Measurements from ENCODE around the gene KDM7A. TPM values are rescaled to one million over a fixed set of nuclear protein-coding genes. Genes with fewer than 3 reads are reported as not detected.
"Not testable (repeated sequence)": the region's sequence is repeated elsewhere in the genome, so short reads cannot be mapped to it uniquely, and the experiment has no call there.

The KDM7A gene
- polyA plus RNA-seq, 2 donors = 4.0 to 6.6 TPM

- not testable (repeated sequence) for H3K9me3 ChIP-seq (ENCODE audit: control insufficient read depth in 2 of 2, insufficient read depth in 1 of 2, low read depth in 1 of 2, low read length in 1 of 2); H3K27ac ChIP-seq (ENCODE audit: low read depth in 2 of 2, low read length in 1 of 2); H3K27me3 ChIP-seq (ENCODE audit: control insufficient read depth in 1 of 2, insufficient read depth in 2 of 2, low read length in 2 of 2); H3K4me1 ChIP-seq (ENCODE audit: control insufficient read depth in 2 of 2, insufficient read depth in 2 of 2, low read length in 1 of 2); H3K36me3 ChIP-seq (ENCODE audit: control insufficient read depth in 2 of 2, insufficient read depth in 2 of 2, low read length in 1 of 2); H3K4me3 ChIP-seq (ENCODE audit: low read depth in 1 of 2, low read length in 2 of 2)
- 93 to 96% methylated on average over 11 of the region's 11 CpGs for WGBS, 2 donors
These were observed 14.7 kb downstream of the KDM7A start for GRCh38 chr7:140162081-140162480.

GRCh38 chr7:140161047-140161446, 15.7 kb downstream of the KDM7A start:
- no peak overlapping the region for H3K4me3 ChIP-seq (ENCODE audit: low read depth in 1 of 2, low read length in 2 of 2)
- WGBS, 2 donors = 91 to 95% methylated on average over 1 of the region's 1 CpG
- no peaks in the 10 kb centered on the region for H3K27me3 ChIP-seq (ENCODE audit: control insufficient read depth in 1 of 2, insufficient read depth in 2 of 2, low read length in 2 of 2)
- no peaks in the 10 kb centered on the region for H3K9me3 ChIP-seq (ENCODE audit: control insufficient read depth in 2 of 2, insufficient read depth in 1 of 2, low read depth in 1 of 2, low read length in 1 of 2)
- H3K36me3 ChIP-seq (ENCODE audit: control insufficient read depth in 2 of 2, insufficient read depth in 2 of 2, low read length in 1 of 2) = peaks cover 0 to 6% of the 10 kb centered on the region in 2 donors
- H3K27ac ChIP-seq (ENCODE audit: low read depth in 2 of 2, low read length in 1 of 2) = no peak overlapping the region
- H3K4me1 ChIP-seq (ENCODE audit: control insufficient read depth in 2 of 2, insufficient read depth in 2 of 2, low read length in 1 of 2) = peaks cover 0 to 3% of the 10 kb centered on the region in 2 donors

DNA sequence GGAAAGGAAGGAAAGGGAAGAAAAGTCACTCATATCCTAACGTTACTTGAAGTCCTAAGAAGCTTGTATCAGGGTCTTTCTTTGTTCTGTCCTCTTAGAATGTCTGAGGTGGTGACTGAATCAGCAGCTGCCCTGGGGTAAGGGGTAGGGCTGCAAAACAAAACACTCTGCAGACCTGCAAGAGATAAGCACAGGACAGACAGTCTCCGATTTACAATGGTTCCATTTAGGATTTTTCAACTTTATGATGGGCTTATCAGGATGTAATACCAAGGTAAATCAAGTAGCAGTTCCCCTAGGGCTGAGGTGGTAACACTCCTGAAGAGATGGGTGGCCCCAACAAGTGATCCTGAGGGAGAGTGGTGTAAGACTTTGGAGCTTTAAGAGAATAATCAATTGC, 16.5 kb downstream of the KDM7A start:
- no peak overlapping the region for H3K27ac ChIP-seq (ENCODE audit: low read depth in 2 of 2, low read length in 1 of 2)
- H3K9me3 ChIP-seq (ENCODE audit: control insufficient read depth in 2 of 2, insufficient read depth in 1 of 2, low read depth in 1 of 2, low read length in 1 of 2) = no peaks in the 10 kb centered on the region
- no peak overlapping the region for H3K4me3 ChIP-seq (ENCODE audit: low read depth in 1 of 2, low read length in 2 of 2)
- peaks cover 0 to 3% of the 10 kb centered on the region in 2 donors for H3K4me1 ChIP-seq (ENCODE audit: control insufficient read depth in 2 of 2, insufficient read depth in 2 of 2, low read length in 1 of 2)
- peaks cover 0 to 6% of the 10 kb centered on the region in 2 donors for H3K36me3 ChIP-seq (ENCODE audit: control insufficient read depth in 2 of 2, insufficient read depth in 2 of 2, low read length in 1 of 2)
- H3K27me3 ChIP-seq (ENCODE audit: control insufficient read depth in 1 of 2, insufficient read depth in 2 of 2, low read length in 2 of 2) = no peaks in the 10 kb centered on the region
- 44 to 56% methylated on average over 2 of the region's 2 CpGs for WGBS, 2 donors

- no peak overlapping the region for H3K4me3 ChIP-seq (ENCODE audit: low read depth in 1 of 2, low read length in 2 of 2)
- no peak overlapping the region for H3K27ac ChIP-seq (ENCODE audit: low read depth in 2 of 2, low read length in 1 of 2)
- WGBS, 2 donors = 96 to 98% methylated on average over 3 of the region's 3 CpGs
- H3K36me3 ChIP-seq (ENCODE audit: control insufficient read depth in 2 of 2, insufficient read depth in 2 of 2, low read length in 1 of 2) = peaks cover 0 to 6% of the 10 kb centered on the region in 2 donors
- H3K27me3 ChIP-seq (ENCODE audit: control insufficient read depth in 1 of 2, insufficient read depth in 2 of 2, low read length in 2 of 2) = no peaks in the 10 kb centered on the region
- no peaks in the 10 kb centered on the region for H3K9me3 ChIP-seq (ENCODE audit: control insufficient read depth in 2 of 2, insufficient read depth in 1 of 2, low read depth in 1 of 2, low read length in 1 of 2)
- H3K4me1 ChIP-seq (ENCODE audit: control insufficient read depth in 2 of 2, insufficient read depth in 2 of 2, low read length in 1 of 2) = peaks cover 0 to 3% of the 10 kb centered on the region in 2 donors
These were observed 17.3 kb downstream of the KDM7A start for GRCh38 chr7:140159497-140159896.

DNA sequence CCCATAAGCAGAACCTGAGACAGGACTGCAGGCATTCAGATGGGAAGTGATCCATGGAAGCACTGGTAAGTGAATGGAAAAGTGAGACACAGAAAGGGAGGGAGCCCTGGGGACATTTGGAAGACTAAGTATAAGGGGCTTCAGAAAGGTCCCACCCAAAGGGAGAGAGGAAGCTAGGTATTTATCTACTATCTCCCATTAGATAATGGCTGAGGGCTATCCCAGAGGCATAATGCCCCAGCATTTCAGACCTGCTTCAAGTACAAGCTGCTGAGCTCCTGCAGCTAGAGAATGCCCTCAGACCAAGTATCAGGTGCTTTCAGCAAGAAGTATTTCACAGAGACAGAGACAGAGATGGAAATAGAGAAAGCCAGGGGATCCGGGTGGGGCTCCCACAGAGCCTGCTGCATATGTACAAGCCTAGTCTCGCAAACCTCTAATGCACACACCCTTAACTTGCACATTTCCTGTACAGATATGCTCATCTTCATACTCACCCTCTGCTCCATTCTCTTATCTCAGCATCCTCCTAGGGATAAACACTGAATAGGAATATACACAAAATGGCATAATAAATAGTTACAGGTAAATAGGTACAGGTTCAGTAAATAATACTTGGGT, 20.2 kb downstream of the KDM7A start:
- H3K4me1 ChIP-seq (ENCODE audit: control insufficient read depth in 2 of 2, insufficient read depth in 2 of 2, low read length in 1 of 2) = peaks cover 2 to 3% of the 10 kb centered on the region in 2 donors
- WGBS, 2 donors = 52 to 53% methylated on average over 2 of the region's 2 CpGs
- no peaks in the 10 kb centered on the region for H3K27me3 ChIP-seq (ENCODE audit: control insufficient read depth in 1 of 2, insufficient read depth in 2 of 2, low read length in 2 of 2)

GRCh38 chr7:140155428-140155827, 21.4 kb downstream of the KDM7A start:
- H3K9me3 ChIP-seq (ENCODE audit: control insufficient read depth in 2 of 2, insufficient read depth in 1 of 2, low read depth in 1 of 2, low read length in 1 of 2) = no peaks in the 10 kb centered on the region
- 78 to 81% methylated on average over 4 of the region's 4 CpGs for WGBS, 2 donors
- H3K4me3 ChIP-seq (ENCODE audit: low read depth in 1 of 2, low read length in 2 of 2) = no peak overlapping the region
- no peaks in the 10 kb centered on the region for H3K27me3 ChIP-seq (ENCODE audit: control insufficient read depth in 1 of 2, insufficient read depth in 2 of 2, low read length in 2 of 2)
- peaks cover 2 to 3% of the 10 kb centered on the region in 2 donors for H3K4me1 ChIP-seq (ENCODE audit: control insufficient read depth in 2 of 2, insufficient read depth in 2 of 2, low read length in 1 of 2)
- no peak overlapping the region for H3K27ac ChIP-seq (ENCODE audit: low read depth in 2 of 2, low read length in 1 of 2)
- peaks cover 0 to 6% of the 10 kb centered on the region in 2 donors for H3K36me3 ChIP-seq (ENCODE audit: control insufficient read depth in 2 of 2, insufficient read depth in 2 of 2, low read length in 1 of 2)

More for the DNA sequence above, 20.2 kb downstream of the KDM7A start:
- no peak overlapping the region for H3K4me3 ChIP-seq (ENCODE audit: low read depth in 1 of 2, low read length in 2 of 2)
- no peaks in the 10 kb centered on the region for H3K9me3 ChIP-seq (ENCODE audit: control insufficient read depth in 2 of 2, insufficient read depth in 1 of 2, low read depth in 1 of 2, low read length in 1 of 2)
- no peak overlapping the region for H3K27ac ChIP-seq (ENCODE audit: low read depth in 2 of 2, low read length in 1 of 2)
- H3K36me3 ChIP-seq (ENCODE audit: control insufficient read depth in 2 of 2, insufficient read depth in 2 of 2, low read length in 1 of 2) = peaks cover 0 to 6% of the 10 kb centered on the region in 2 donors

DNA sequence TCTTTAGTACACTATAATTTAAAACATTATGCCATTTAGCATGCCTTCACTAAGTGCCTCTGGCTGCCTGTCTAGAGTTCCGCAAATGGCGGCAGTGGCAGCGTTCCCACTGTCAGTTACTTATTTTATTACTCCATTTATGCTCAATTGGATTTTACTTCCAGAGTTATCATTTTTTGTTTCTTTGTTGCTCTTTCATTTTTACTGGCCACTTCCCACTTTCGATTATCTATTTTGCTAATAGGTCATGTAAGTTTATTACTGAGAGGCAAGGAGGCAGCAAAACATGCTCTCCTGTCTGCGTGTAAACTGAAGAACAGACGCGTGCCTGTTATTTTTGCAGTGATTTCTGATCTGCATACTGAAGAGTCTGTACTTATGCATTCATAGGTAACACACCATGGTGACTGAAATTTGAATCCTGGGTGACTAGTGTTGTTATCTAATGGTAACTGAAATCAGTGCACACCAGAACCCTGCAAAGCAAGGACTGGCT, 23.1 kb downstream of the KDM7A start:
- Histone ChIP-seq H3K36me3 (ENCODE audit: control insufficient read depth in 2 of 2, insufficient read depth in 2 of 2, low read length in 1 of 2) (peaks cover 0 to 3% of the 10 kb centered on the region in 2 donors), H3K4me3 (ENCODE audit: low read depth in 1 of 2, low read length in 2 of 2) (no peak overlapping the region), H3K27me3 (ENCODE audit: control insufficient read depth in 1 of 2, insufficient read depth in 2 of 2, low read length in 2 of 2) (no peaks in the 10 kb centered on the region), H3K27ac (ENCODE audit: low read depth in 2 of 2, low read length in 1 of 2) (no peak overlapping the region), H3K9me3 (ENCODE audit: control insufficient read depth in 2 of 2, insufficient read depth in 1 of 2, low read depth in 1 of 2, low read length in 1 of 2) (no peaks in the 10 kb centered on the region), H3K4me1 (ENCODE audit: control insufficient read depth in 2 of 2, insufficient read depth in 2 of 2, low read length in 1 of 2) (peaks cover 2 to 3% of the 10 kb centered on the region in 2 donors)
- 79 to 90% methylated on average over 7 of the region's 7 CpGs for WGBS, 2 donors

GRCh38 chr7:140146574-140146973, 30.2 kb downstream of the KDM7A start:
- H3K9me3 ChIP-seq (ENCODE audit: control insufficient read depth in 2 of 2, insufficient read depth in 1 of 2, low read depth in 1 of 2, low read length in 1 of 2) = peaks cover 0 to 2% of the 10 kb centered on the region in 2 donors
- H3K27ac ChIP-seq (ENCODE audit: low read depth in 2 of 2, low read length in 1 of 2) = no peak overlapping the region
- H3K27me3 ChIP-seq (ENCODE audit: control insufficient read depth in 1 of 2, insufficient read depth in 2 of 2, low read length in 2 of 2) = no peaks in the 10 kb centered on the region
- no peaks in the 10 kb centered on the region for H3K36me3 ChIP-seq (ENCODE audit: control insufficient read depth in 2 of 2, insufficient read depth in 2 of 2, low read length in 1 of 2)
- no peak overlapping the region for H3K4me3 ChIP-seq (ENCODE audit: low read depth in 1 of 2, low read length in 2 of 2)
- H3K4me1 ChIP-seq (ENCODE audit: control insufficient read depth in 2 of 2, insufficient read depth in 2 of 2, low read length in 1 of 2) = no peaks in the 10 kb centered on the region
- 72 to 79% methylated on average over 4 of the region's 4 CpGs for WGBS, 2 donors

- Histone ChIP-seq H3K4me3 (ENCODE audit: low read depth in 1 of 2, low read length in 2 of 2) (no peak overlapping the region), H3K27ac (ENCODE audit: low read depth in 2 of 2, low read length in 1 of 2) (no peak overlapping the region), H3K4me1 (ENCODE audit: control insufficient read depth in 2 of 2, insufficient read depth in 2 of 2, low read length in 1 of 2) (no peaks in the 10 kb centered on the region), H3K27me3 (ENCODE audit: control insufficient read depth in 1 of 2, insufficient read depth in 2 of 2, low read length in 2 of 2) (no peaks in the 10 kb centered on the region), H3K9me3 (ENCODE audit: control insufficient read depth in 2 of 2, insufficient read depth in 1 of 2, low read depth in 1 of 2, low read length in 1 of 2) (peaks cover 0 to 2% of the 10 kb centered on the region in 2 donors), H3K36me3 (ENCODE audit: control insufficient read depth in 2 of 2, insufficient read depth in 2 of 2, low read length in 1 of 2) (no peaks in the 10 kb centered on the region)
These were observed 31.1 kb downstream of the KDM7A start for GRCh38 chr7:140145709-140146108.

GRCh38 chr7:140144821-140145220, 32.0 kb downstream of the KDM7A start:
- Histone ChIP-seq H3K4me3 (ENCODE audit: low read depth in 1 of 2, low read length in 2 of 2) (no peak overlapping the region), H3K27ac (ENCODE audit: low read depth in 2 of 2, low read length in 1 of 2) (no peak overlapping the region), H3K36me3 (ENCODE audit: control insufficient read depth in 2 of 2, insufficient read depth in 2 of 2, low read length in 1 of 2) (no peaks in the 10 kb centered on the region), H3K9me3 (ENCODE audit: control insufficient read depth in 2 of 2, insufficient read depth in 1 of 2, low read depth in 1 of 2, low read length in 1 of 2) (peaks cover 0 to 2% of the 10 kb centered on the region in 2 donors), H3K27me3 (ENCODE audit: control insufficient read depth in 1 of 2, insufficient read depth in 2 of 2, low read length in 2 of 2) (no peaks in the 10 kb centered on the region), H3K4me1 (ENCODE audit: control insufficient read depth in 2 of 2, insufficient read depth in 2 of 2, low read length in 1 of 2) (no peaks in the 10 kb centered on the region)
- 90 to 95% methylated on average over 2 of the region's 2 CpGs for WGBS, 2 donors
